Natural killer cell (primary cell): ENCODE data around the gene FAM219B. TPM values are rescaled to one million over a fixed set of nuclear protein-coding genes. Genes with fewer than 3 reads are reported as not detected.

Experiments used
- ATAC-seq, 3 donors: fragments of 150-1000 bp in 2 of 3; fragments of 200-7000 bp in 1 of 3; cut with Tn5 transposase; 1 replicate in 1 of 3; 2 replicates in 2 of 3; pipeline ENCODE4 v1.10.0; 2021; ENCODE audit warnings: mild to moderate bottlenecking in 2 of 3, moderate library complexity in 2 of 3
- DNase-seq, 2 donors: peaks; one replicate each; pipeline versions ENCODE4 v3.0.0 to v3.0.0-alpha.2; 2013 to 2021; ENCODE audit warnings: mixed read lengths in 1 of 2
- H3K27ac ChIP-seq: one replicate; pipeline ENCODE4 v1.5.1; 2013; ENCODE audit warnings: mild to moderate bottlenecking, low read length
- H3K27me3 ChIP-seq: one replicate; pipeline ENCODE4 v1.6.1; 2013; ENCODE audit warnings: low read length; ENCODE audit not compliant: control insufficient read depth, insufficient read depth
- H3K36me3 ChIP-seq: one replicate; pipeline ENCODE4 v1.6.1; 2013; ENCODE audit warnings: low read length; ENCODE audit not compliant: control insufficient read depth, insufficient read depth
- H3K4me1 ChIP-seq: one replicate; pipeline ENCODE4 v1.6.1; 2013; ENCODE audit warnings: low read length; ENCODE audit not compliant: control insufficient read depth, insufficient read depth
- H3K4me3 ChIP-seq: one replicate; pipeline ENCODE4 v1.5.1; 2013; ENCODE audit warnings: low read length
- H3K9me3 ChIP-seq: one replicate; pipeline ENCODE4 v1.6.1; 2013; ENCODE audit warnings: low read length; ENCODE audit not compliant: control insufficient read depth, insufficient read depth
- H3K27ac Mint-ChIP-seq, 2 donors: one replicate each; pipeline ENCODE4 v1.8.0; 2022; ENCODE audit warnings: mild to moderate bottlenecking in 2 of 2, mixed read lengths in 2 of 2, moderate library complexity in 1 of 2
- H3K27me3 Mint-ChIP-seq, 2 donors: one replicate each; pipeline ENCODE4 v1.8.0; 2022; ENCODE audit warnings: low read depth in 2 of 2, mixed read lengths in 2 of 2
- H3K36me3 Mint-ChIP-seq: one replicate; pipeline ENCODE4 v1.8.0; 2022; ENCODE audit warnings: mixed read lengths
- H3K4me1 Mint-ChIP-seq, 2 donors: one replicate each; pipeline ENCODE4 v1.8.0; 2022; ENCODE audit warnings: mixed read lengths in 2 of 2
- H3K4me3 Mint-ChIP-seq: one replicate; pipeline ENCODE4 v1.8.0; 2022; ENCODE audit warnings: mild to moderate bottlenecking, moderate library complexity, mixed read lengths
- H3K9me3 Mint-ChIP-seq, 2 donors: one replicate each; pipeline ENCODE4 v1.8.0; 2022; ENCODE audit warnings: mixed read lengths in 2 of 2
- CTCF ChIP-seq: fragments of 200-600 bp; IDR thresholded peaks from one replicate; pipeline ENCODE4 v1.8.0; 2022; ENCODE audit warnings: antibody characterized with exemption
- WGBS: methylation state at CpG from one replicate; pipeline ENCODE4 v1.1.7; 2013; ENCODE audit warnings: missing lambda C conversion rate; ENCODE audit not compliant: insufficient coverage; 5-methylcytosine and 5-hydroxymethylcytosine counted together
- intact Hi-C: fragments of 100-400 bp; cut with micrococcal nuclease; formaldehyde crosslinking; loops from one replicate; pipeline ENCODE4 v1.14.2; 2022
- total RNA-seq, 4 donors: library from RNA; stranded (reverse); fragments of 120-200 nt in 1 of 4; gene quantifications; one replicate each; pipeline versions ENCODE4 v1.2.3 to v1.2.4, GENCODE V29; 2013 to 2022

FAM219B gene
- total RNA-seq, 3 donors from 2014 or later (not counting 1 experiment from before 2014, with no cell fraction given) = 63.5 to 107 (median 69.0) TPM

GRCh38 chr15:74902295-74903075, 4.2 kb downstream of the FAM219B start:
- peaks cover 26 to 40% of the 10 kb centered on the region in 2 donors for H3K4me1 Mint-ChIP-seq
- no peaks in the 10 kb centered on the region for H3K27me3 Mint-ChIP-seq
- intact Hi-C loops = no loop called here
- H3K9me3 ChIP-seq = no peaks in the 10 kb centered on the region
- H3K27me3 ChIP-seq = no peaks in the 10 kb centered on the region
- peak overlapping the region; percentile 27 to 61 for H3K27ac Mint-ChIP-seq
- ATAC-seq (no peak), DNase-seq (no peak)
- no peaks in the 10 kb centered on the region for H3K36me3 Mint-ChIP-seq
- H3K4me3 Mint-ChIP-seq = no peak overlapping the region
- peaks cover 53% of the 10 kb centered on the region for H3K36me3 ChIP-seq
- TF ChIP-seq CTCF = no peak
- no peaks in the 10 kb centered on the region for H3K9me3 Mint-ChIP-seq
- no peak overlapping the region for H3K4me3 ChIP-seq
- no peak overlapping the region for H3K27ac ChIP-seq
- 75% methylated on average over 4 of the region's 4 CpGs for WGBS
- H3K4me1 ChIP-seq = peaks cover 32% of the 10 kb centered on the region

DNA sequence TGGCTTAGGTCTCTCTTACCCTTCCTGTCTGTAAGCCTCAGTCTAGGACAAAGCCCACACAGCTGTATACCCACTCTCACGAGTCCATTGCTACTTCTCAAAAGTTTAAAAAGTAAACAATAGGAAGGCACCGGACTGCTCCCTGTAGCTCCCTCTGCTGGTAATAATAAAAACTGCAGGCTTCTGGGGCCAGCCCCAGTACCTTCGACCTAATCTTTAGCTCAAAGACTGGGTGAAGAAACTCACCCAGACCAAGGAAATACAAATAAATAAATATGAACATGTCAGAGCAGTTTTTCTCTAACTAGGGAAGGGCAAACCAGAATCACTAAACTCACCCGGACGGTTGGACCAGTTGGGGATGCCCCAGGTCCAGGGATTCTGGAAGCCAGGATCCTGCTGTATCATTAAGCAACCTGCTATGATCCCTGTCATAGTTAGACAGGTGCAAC, 5.0 kb downstream of the FAM219B start:
- ATAC-seq = peak; percentile 67 to 77 (median 74)
- Mint-ChIP-seq H3K4me3 (no peak overlapping the region), H3K9me3 (no peaks in the 10 kb centered on the region), H3K27ac (peak overlapping the region; percentile 31 to 61), H3K36me3 (no peaks in the 10 kb centered on the region), H3K27me3 (no peaks in the 10 kb centered on the region), H3K4me1 (peaks cover 22 to 31% of the 10 kb centered on the region in 2 donors)
- intact Hi-C loops = loop anchor here (1.0 to 2.0 kb wide), 2 partner anchors 130 to 267 kb away; no protein-coding TSS in a partner anchor
- WGBS = 33% methylated on average over 5 of the region's 5 CpGs
- H3K27ac ChIP-seq = peak overlapping the region; percentile 14
- TF ChIP-seq CTCF = peak; percentile 88
- H3K4me3 ChIP-seq = no peak overlapping the region
- no peaks in the 10 kb centered on the region for H3K9me3 ChIP-seq
- peaks cover 26% of the 10 kb centered on the region for H3K4me1 ChIP-seq
- DNase-seq = peak; percentile 44 to 80
- no peaks in the 10 kb centered on the region for H3K27me3 ChIP-seq
- H3K36me3 ChIP-seq = peaks cover 53% of the 10 kb centered on the region

DNA sequence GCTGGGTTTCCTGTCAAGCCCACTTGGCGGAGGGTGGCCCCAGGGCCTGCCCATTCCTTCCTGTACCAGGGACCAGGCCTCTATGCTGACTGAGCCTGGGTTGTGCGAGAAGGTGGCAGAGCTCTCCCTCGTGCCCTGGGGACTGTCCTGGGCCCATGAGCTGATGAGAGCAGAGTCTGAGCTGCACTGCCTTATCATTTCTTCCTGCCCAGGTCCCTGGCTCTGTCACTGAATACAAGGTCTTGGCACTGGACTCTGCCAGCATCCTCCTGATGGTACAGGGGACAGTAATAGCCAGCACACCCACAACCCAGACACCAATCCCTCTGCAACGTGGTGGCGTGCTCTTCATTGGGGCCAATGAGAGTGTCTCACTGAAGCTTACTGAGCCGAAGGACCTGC, 9.3 kb downstream of the FAM219B start:
- Histone ChIP-seq H3K4me3 (no peak overlapping the region), H3K27me3 (no peaks in the 10 kb centered on the region), H3K27ac (no peak overlapping the region), H3K36me3 (peaks cover 32% of the 10 kb centered on the region), H3K4me1 (peaks cover 32% of the 10 kb centered on the region), H3K9me3 (no peaks in the 10 kb centered on the region)
- intact Hi-C loops = no loop called here
- H3K27me3 Mint-ChIP-seq = no peaks in the 10 kb centered on the region
- TF ChIP-seq CTCF = no peak
- H3K4me1 Mint-ChIP-seq = peaks cover 20 to 29% of the 10 kb centered on the region in 2 donors
- no peak overlapping the region for H3K4me3 Mint-ChIP-seq
- no peaks in the 10 kb centered on the region for H3K9me3 Mint-ChIP-seq
- DNase-seq = no peak
- no peaks in the 10 kb centered on the region for H3K36me3 Mint-ChIP-seq
- H3K27ac Mint-ChIP-seq = peak overlapping the region in 1 of 2 donors; percentile 38
- WGBS = 80% methylated on average over 6 of the region's 6 CpGs
- no peak for ATAC-seq
